Esophagus squamous epithelium (tissue), 4 donors: ENCODE data around the gene TBXT.

Experiments used
- CTCF ChIP-seq, 6 experiments: fragments of 450-650 bp in 4 of 6; fragments of 200-600 bp in 2 of 6; sonication (generic) in 2 of 6; IDR thresholded peaks; one replicate each; pipeline ENCODE4 v1.5.1; 2016 to 2019; ENCODE audit warnings: antibody characterized with exemption in 6 of 6, mild to moderate bottlenecking in 4 of 6, moderate library complexity in 4 of 6
- POLR2A ChIP-seq, 4 donors: fragments of 450-650 bp; IDR thresholded peaks; one replicate each; pipeline ENCODE4 v1.6.1; 2017; ENCODE audit warnings: antibody characterized with exemption in 4 of 4, mild to moderate bottlenecking in 4 of 4, moderate library complexity in 3 of 4

DNA sequence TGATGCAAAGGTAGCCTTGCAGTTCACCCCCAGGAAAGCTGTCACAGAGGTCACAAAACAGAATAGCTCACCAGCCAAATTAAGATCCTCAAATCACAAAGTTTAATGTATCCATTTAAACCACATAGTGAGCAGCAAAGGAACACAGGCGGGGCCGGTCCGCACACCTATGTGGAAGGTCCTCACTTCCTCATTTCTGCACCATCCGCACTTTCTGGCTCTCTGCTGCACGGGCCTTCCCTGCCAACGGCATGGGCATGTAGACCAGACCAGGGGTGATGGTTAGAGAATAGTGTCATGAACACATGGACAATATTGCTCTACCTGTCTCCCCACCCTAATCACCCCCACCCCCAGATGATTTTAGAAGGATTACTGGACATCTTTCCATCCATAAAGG is 12.1 kb upstream of the TBXT start:
- TF ChIP-seq POLR2A (IDR thresholded peaks at IDR 0.05) (no peak), CTCF (IDR thresholded peaks at IDR 0.05) (no peak)
